Neuron (in vitro differentiated cells): ENCODE data around the gene SKOR2.

Source experiments
- H2AFZ ChIP-seq: one replicate; pipeline ENCODE4 v1.6.1; 2013; ENCODE audit warnings: low read depth, mild to moderate bottlenecking, inconsistent platforms, low read length, moderate library complexity
- H3K27me3 ChIP-seq: one replicate; pipeline ENCODE4 v1.6.1; 2013; ENCODE audit warnings: low read length; ENCODE audit not compliant: insufficient read depth
- H3K36me3 ChIP-seq: one replicate; pipeline ENCODE4 v1.6.1; 2013; ENCODE audit warnings: low read length; ENCODE audit not compliant: insufficient read depth
- H3K4me1 ChIP-seq: one replicate; pipeline ENCODE4 v1.6.1; 2013; ENCODE audit warnings: low read length; ENCODE audit not compliant: insufficient read depth
- H3K4me3 ChIP-seq: 2 replicates; pipeline ENCODE4 v1.5.1; 2013; ENCODE audit warnings: mild to moderate bottlenecking, low read length, moderate library complexity
- H3K9me3 ChIP-seq: one replicate; pipeline ENCODE4 v1.6.1; 2013; ENCODE audit warnings: low read length

Gene SKOR2

GRCh38 chr18:47263430-47264307, 12.2 kb upstream of the SKOR2 start:
- H3K27me3 ChIP-seq, result peaks cover 75% of the 10 kb centered on the region
- H3K9me3 ChIP-seq, result peaks cover 3% of the 10 kb centered on the region
- no peak overlapping the region for H2AFZ ChIP-seq
- H3K36me3 ChIP-seq, result no peaks in the 10 kb centered on the region
- H3K4me3 ChIP-seq, result no peak overlapping the region
- H3K4me1 ChIP-seq, result no peaks in the 10 kb centered on the region

- H2AFZ ChIP-seq, result no peak overlapping the region
- peaks cover 78% of the 10 kb centered on the region for H3K27me3 ChIP-seq
- no peak overlapping the region for H3K4me3 ChIP-seq
These were observed 11.6 kb upstream of the SKOR2 start for GRCh38 chr18:47263150-47263429.

GRCh38 chr18:47262301-47263149, 11.1 kb upstream of the SKOR2 start:
- H3K4me3 ChIP-seq, result no peak overlapping the region

More at GRCh38 chr18:47263150-47263429, 11.6 kb upstream of the SKOR2 start:
- Histone ChIP-seq H3K4me1 (no peaks in the 10 kb centered on the region), H3K9me3 (peaks cover 3% of the 10 kb centered on the region), H3K36me3 (no peaks in the 10 kb centered on the region)

GRCh38 chr18:47261902-47262300, 10.4 kb upstream of the SKOR2 start:
- H3K36me3 ChIP-seq, result no peaks in the 10 kb centered on the region
- no peaks in the 10 kb centered on the region for H3K4me1 ChIP-seq
- no peak overlapping the region for H2AFZ ChIP-seq
- peaks cover 85% of the 10 kb centered on the region for H3K27me3 ChIP-seq
- peaks cover 3% of the 10 kb centered on the region for H3K9me3 ChIP-seq
- no peak overlapping the region for H3K4me3 ChIP-seq

More at GRCh38 chr18:47262301-47263149, 11.1 kb upstream of the SKOR2 start:
- Histone ChIP-seq H3K27me3 (peaks cover 80% of the 10 kb centered on the region), H3K36me3 (no peaks in the 10 kb centered on the region), H2AFZ (no peak overlapping the region), H3K4me1 (no peaks in the 10 kb centered on the region), H3K9me3 (peaks cover 3% of the 10 kb centered on the region)

- peaks cover 3% of the 10 kb centered on the region for H3K9me3 ChIP-seq
- H3K4me3 ChIP-seq, result no peak overlapping the region
These were observed 9.7 kb upstream of the SKOR2 start for GRCh38 chr18:47260924-47261701.

GRCh38 chr18:47260120-47260923, 8.9 kb upstream of the SKOR2 start:
- no peak overlapping the region for H3K4me3 ChIP-seq
- peaks cover 92% of the 10 kb centered on the region for H3K27me3 ChIP-seq
- peaks cover 3% of the 10 kb centered on the region for H3K9me3 ChIP-seq
- H3K36me3 ChIP-seq, result no peaks in the 10 kb centered on the region
- no peak overlapping the region for H2AFZ ChIP-seq
- H3K4me1 ChIP-seq, result no peaks in the 10 kb centered on the region

More at GRCh38 chr18:47260924-47261701, 9.7 kb upstream of the SKOR2 start:
- Histone ChIP-seq H3K27me3 (peaks cover 92% of the 10 kb centered on the region), H3K4me1 (no peaks in the 10 kb centered on the region), H3K36me3 (no peaks in the 10 kb centered on the region), H2AFZ (no peak overlapping the region)

- H3K36me3 ChIP-seq, result no peaks in the 10 kb centered on the region
- H3K4me1 ChIP-seq, result peaks cover 5% of the 10 kb centered on the region
- H3K4me3 ChIP-seq, result no peak overlapping the region
- no peak overlapping the region for H2AFZ ChIP-seq
- peaks cover 4% of the 10 kb centered on the region for H3K9me3 ChIP-seq
- peaks cover 92% of the 10 kb centered on the region for H3K27me3 ChIP-seq
These were observed 3.0 kb upstream of the SKOR2 start for GRCh38 chr18:47254341-47254939.

- Histone ChIP-seq H3K4me1 (peaks cover 5% of the 10 kb centered on the region), H2AFZ (no peak overlapping the region), H3K9me3 (peaks cover 10% of the 10 kb centered on the region), H3K36me3 (no peaks in the 10 kb centered on the region), H3K27me3 (peaks cover 93% of the 10 kb centered on the region), H3K4me3 (no peak overlapping the region)
These were observed 1.7 kb upstream of the SKOR2 start for GRCh38 chr18:47253101-47253654.

- peaks cover 5% of the 10 kb centered on the region for H3K4me1 ChIP-seq
- no peak overlapping the region for H3K4me3 ChIP-seq
- no peak overlapping the region for H2AFZ ChIP-seq
- H3K9me3 ChIP-seq, result peaks cover 18% of the 10 kb centered on the region
- no peaks in the 10 kb centered on the region for H3K36me3 ChIP-seq
- peaks cover 95% of the 10 kb centered on the region for H3K27me3 ChIP-seq
These were observed 941 bp downstream of the SKOR2 start for GRCh38 chr18:47250391-47251046.

- Histone ChIP-seq H3K36me3 (no peaks in the 10 kb centered on the region), H3K9me3 (peaks cover 21% of the 10 kb centered on the region), H3K4me1 (peaks cover 5% of the 10 kb centered on the region)
These were observed 2.0 kb downstream of the SKOR2 start for GRCh38 chr18:47249314-47249981.

More at GRCh38 chr18:47249314-47249981, 2.0 kb downstream of the SKOR2 start:
- Histone ChIP-seq H3K4me3 (no peak overlapping the region), H3K27me3 (peaks cover 95% of the 10 kb centered on the region), H2AFZ (no peak overlapping the region)
